ENCODE results near the gene GLRA2.

The GLRA2 gene

GRCh38 chrX:14529290-14529989, at the start of gene GLRA2:
Gene GLRA2 (plus strand): TSS chrX:14529536. CDS start chrX:14530058, 522 bp downstream.
- H3K4me1 Mint-ChIP-seq (ENCODE audit: low read depth) = peaks cover 2% of the 10 kb centered on the region
- H3K27ac Mint-ChIP-seq = no peak within 1 kb of the TSS
- H3K9me3 Mint-ChIP-seq = no peaks in the 10 kb centered on the region
- DNase-seq = peak; percentile 28
- H3K36me3 Mint-ChIP-seq (ENCODE audit: low read depth) = no peaks in the 10 kb centered on the region
- H3K27me3 Mint-ChIP-seq = peaks cover 39% of the 10 kb centered on the region
- no peak within 1 kb of the TSS for H3K4me3 Mint-ChIP-seq

- H3K36me3 Mint-ChIP-seq (ENCODE audit: low read depth) = no peaks in the 10 kb centered on the region
- H3K9me3 Mint-ChIP-seq = no peaks in the 10 kb centered on the region
- peaks cover 33% of the 10 kb centered on the region for H3K27me3 Mint-ChIP-seq
- no peak overlapping the region for H3K4me3 Mint-ChIP-seq
- no peak for DNase-seq
- H3K4me1 Mint-ChIP-seq (ENCODE audit: low read depth) = peaks cover 7% of the 10 kb centered on the region
- H3K27ac Mint-ChIP-seq = no peak overlapping the region
Observed at GRCh38 chrX:14489437-14489836, 39.9 kb upstream of the GLRA2 start.

GRCh38 chrX:14491689-14492088, 37.6 kb upstream of the GLRA2 start:
- no peak overlapping the region for H3K4me3 Mint-ChIP-seq
- no peak overlapping the region for H3K27ac Mint-ChIP-seq
- peaks cover 13% of the 10 kb centered on the region for H3K4me1 Mint-ChIP-seq (ENCODE audit: low read depth)
- no peaks in the 10 kb centered on the region for H3K9me3 Mint-ChIP-seq
- H3K27me3 Mint-ChIP-seq = peaks cover 21% of the 10 kb centered on the region
- H3K36me3 Mint-ChIP-seq (ENCODE audit: low read depth) = no peaks in the 10 kb centered on the region
- no peak for DNase-seq

GRCh38 chrX:14496674-14497073, 32.7 kb upstream of the GLRA2 start:
- DNase-seq = no peak
- Mint-ChIP-seq H3K27me3 (peaks cover 10% of the 10 kb centered on the region), H3K36me3 (ENCODE audit: low read depth) (no peaks in the 10 kb centered on the region), H3K9me3 (no peaks in the 10 kb centered on the region), H3K4me1 (ENCODE audit: low read depth) (peaks cover 25% of the 10 kb centered on the region), H3K4me3 (peak overlapping the region; percentile 71), H3K27ac (peak overlapping the region; percentile 93)

GRCh38 chrX:14497184-14497666, 32.1 kb upstream of the GLRA2 start:
- Mint-ChIP-seq H3K27ac (peak overlapping the region; percentile 93), H3K9me3 (no peaks in the 10 kb centered on the region), H3K4me1 (ENCODE audit: low read depth) (peaks cover 25% of the 10 kb centered on the region), H3K4me3 (peak overlapping the region; percentile 71), H3K36me3 (ENCODE audit: low read depth) (no peaks in the 10 kb centered on the region), H3K27me3 (peaks cover 13% of the 10 kb centered on the region)
- no peak for DNase-seq

- no peak overlapping the region for H3K27ac Mint-ChIP-seq
- no peaks in the 10 kb centered on the region for H3K36me3 Mint-ChIP-seq (ENCODE audit: low read depth)
Observed at GRCh38 chrX:14501327-14501726, 28.0 kb upstream of the GLRA2 start.

GRCh38 chrX:14504960-14505538, 24.3 kb upstream of the GLRA2 start:
- Mint-ChIP-seq H3K27me3 (peaks cover 49% of the 10 kb centered on the region), H3K36me3 (ENCODE audit: low read depth) (no peaks in the 10 kb centered on the region), H3K4me3 (no peak overlapping the region), H3K9me3 (no peaks in the 10 kb centered on the region), H3K4me1 (ENCODE audit: low read depth) (no peaks in the 10 kb centered on the region), H3K27ac (no peak overlapping the region)
- DNase-seq = no peak

More at GRCh38 chrX:14501327-14501726, 28.0 kb upstream of the GLRA2 start:
- H3K4me3 Mint-ChIP-seq = no peak overlapping the region
- no peaks in the 10 kb centered on the region for H3K9me3 Mint-ChIP-seq
- no peak for DNase-seq
- H3K27me3 Mint-ChIP-seq = peaks cover 23% of the 10 kb centered on the region
- H3K4me1 Mint-ChIP-seq (ENCODE audit: low read depth) = peaks cover 23% of the 10 kb centered on the region

GRCh38 chrX:14505648-14506047, 23.7 kb upstream of the GLRA2 start:
- H3K4me3 Mint-ChIP-seq = no peak overlapping the region
- no peaks in the 10 kb centered on the region for H3K9me3 Mint-ChIP-seq
- H3K36me3 Mint-ChIP-seq (ENCODE audit: low read depth) = no peaks in the 10 kb centered on the region
- H3K27me3 Mint-ChIP-seq = peaks cover 51% of the 10 kb centered on the region
- H3K4me1 Mint-ChIP-seq (ENCODE audit: low read depth) = no peaks in the 10 kb centered on the region
- DNase-seq = no peak
- no peak overlapping the region for H3K27ac Mint-ChIP-seq

- H3K27me3 Mint-ChIP-seq = peaks cover 47% of the 10 kb centered on the region
- H3K36me3 Mint-ChIP-seq (ENCODE audit: low read depth) = no peaks in the 10 kb centered on the region
- no peak for DNase-seq
- H3K4me3 Mint-ChIP-seq = no peak overlapping the region
- H3K27ac Mint-ChIP-seq = no peak overlapping the region
- H3K9me3 Mint-ChIP-seq = no peaks in the 10 kb centered on the region
- no peaks in the 10 kb centered on the region for H3K4me1 Mint-ChIP-seq (ENCODE audit: low read depth)
Observed at GRCh38 chrX:14506866-14507265, 22.5 kb upstream of the GLRA2 start.

- Mint-ChIP-seq H3K27ac (no peak overlapping the region), H3K4me1 (ENCODE audit: low read depth) (no peaks in the 10 kb centered on the region), H3K4me3 (no peak overlapping the region), H3K9me3 (no peaks in the 10 kb centered on the region), H3K36me3 (ENCODE audit: low read depth) (no peaks in the 10 kb centered on the region), H3K27me3 (peaks cover 50% of the 10 kb centered on the region)
- no peak for DNase-seq
Observed at GRCh38 chrX:14508025-14508690, 21.2 kb upstream of the GLRA2 start.

GRCh38 chrX:14509325-14510057, 19.8 kb upstream of the GLRA2 start:
- no peaks in the 10 kb centered on the region for H3K36me3 Mint-ChIP-seq (ENCODE audit: low read depth)
- no peak for DNase-seq
- H3K9me3 Mint-ChIP-seq = no peaks in the 10 kb centered on the region
- H3K4me3 Mint-ChIP-seq = no peak overlapping the region
- peaks cover 53% of the 10 kb centered on the region for H3K27me3 Mint-ChIP-seq
- H3K27ac Mint-ChIP-seq = no peak overlapping the region
- no peaks in the 10 kb centered on the region for H3K4me1 Mint-ChIP-seq (ENCODE audit: low read depth)

GRCh38 chrX:14528629-14529289, 577 bp upstream of the GLRA2 start:
- Mint-ChIP-seq H3K4me3 (no peak overlapping the region), H3K27me3 (peaks cover 38% of the 10 kb centered on the region)
- DNase-seq = peak; percentile 67

GRCh38 chrX:14533867-14534266, 4.5 kb downstream of the GLRA2 start:
- no peak for DNase-seq
- no peaks in the 10 kb centered on the region for H3K9me3 Mint-ChIP-seq
- H3K4me1 Mint-ChIP-seq (ENCODE audit: low read depth) = peaks cover 2% of the 10 kb centered on the region
- H3K36me3 Mint-ChIP-seq (ENCODE audit: low read depth) = no peaks in the 10 kb centered on the region
- H3K4me3 Mint-ChIP-seq = no peak overlapping the region
- no peak overlapping the region for H3K27ac Mint-ChIP-seq
- peaks cover 49% of the 10 kb centered on the region for H3K27me3 Mint-ChIP-seq

More at GRCh38 chrX:14528629-14529289, 577 bp upstream of the GLRA2 start:
- Mint-ChIP-seq H3K9me3 (no peaks in the 10 kb centered on the region), H3K27ac (no peak overlapping the region), H3K4me1 (ENCODE audit: low read depth) (peaks cover 2% of the 10 kb centered on the region), H3K36me3 (ENCODE audit: low read depth) (no peaks in the 10 kb centered on the region)

- H3K4me3 Mint-ChIP-seq = no peak overlapping the region
- H3K36me3 Mint-ChIP-seq (ENCODE audit: low read depth) = no peaks in the 10 kb centered on the region
- no peak for DNase-seq
- no peaks in the 10 kb centered on the region for H3K9me3 Mint-ChIP-seq
- no peak overlapping the region for H3K27ac Mint-ChIP-seq
- H3K27me3 Mint-ChIP-seq = peaks cover 46% of the 10 kb centered on the region
- no peaks in the 10 kb centered on the region for H3K4me1 Mint-ChIP-seq (ENCODE audit: low read depth)
Observed at GRCh38 chrX:14546190-14546589, 16.9 kb downstream of the GLRA2 start.
